ENCODE measurements around the gene CSTB.

Gene CSTB

GRCh38 chr21:43810505-43811261 lies 34.6 kb upstream of the CSTB start:
- DNase-seq = peak; percentile 88

- no peak for DNase-seq
Measured at GRCh38 chr21:43809853-43810504, 33.9 kb upstream of the CSTB start.

GRCh38 chr21:43809346-43809799 lies 33.3 kb upstream of the CSTB start:
- DNase-seq = no peak

GRCh38 chr21:43808832-43809251 lies 32.7 kb upstream of the CSTB start:
- DNase-seq = no peak

GRCh38 chr21:43808367-43808766 lies 32.3 kb upstream of the CSTB start:
- no peak for DNase-seq

- no peak for DNase-seq
Measured at GRCh38 chr21:43806017-43806710, 30.1 kb upstream of the CSTB start.

- DNase-seq = no peak
Measured at GRCh38 chr21:43805275-43805800, 29.2 kb upstream of the CSTB start.

GRCh38 chr21:43803558-43804300 lies 27.6 kb upstream of the CSTB start:
- no peak for DNase-seq

GRCh38 chr21:43802713-43803313 lies 26.7 kb upstream of the CSTB start:
- DNase-seq = no peak

GRCh38 chr21:43801006-43801783 lies 25.1 kb upstream of the CSTB start:
- no peak for DNase-seq

GRCh38 chr21:43800566-43800965 lies 24.5 kb upstream of the CSTB start:
- no peak for DNase-seq

- no peak for DNase-seq
Measured at GRCh38 chr21:43800124-43800523, 24.0 kb upstream of the CSTB start.

- no peak for DNase-seq
Measured at GRCh38 chr21:43799301-43799840, 23.3 kb upstream of the CSTB start.

GRCh38 chr21:43797925-43798715 lies 22.0 kb upstream of the CSTB start:
- DNase-seq = no peak

GRCh38 chr21:43797415-43797814 lies 21.3 kb upstream of the CSTB start:
- DNase-seq = no peak

GRCh38 chr21:43794857-43795256 lies 18.7 kb upstream of the CSTB start:
- no peak for DNase-seq

GRCh38 chr21:43794311-43794710 lies 18.2 kb upstream of the CSTB start:
- no peak for DNase-seq

GRCh38 chr21:43793243-43793642 lies 17.1 kb upstream of the CSTB start:
- DNase-seq = no peak

- DNase-seq = no peak
Measured at GRCh38 chr21:43792406-43792805, 16.3 kb upstream of the CSTB start.

- DNase-seq = no peak
Measured at GRCh38 chr21:43790010-43790524, 14.0 kb upstream of the CSTB start.
